Nucleus accumbens (tissue), 56 donors: ENCODE data around the gene WDR90.

ENCODE experiments used
- DNase-seq, 56 donors: peaks; one replicate each; lab custom pipeline; 2025; lab: John Stamatoyannopoulos, UW

The WDR90 gene

DNA sequence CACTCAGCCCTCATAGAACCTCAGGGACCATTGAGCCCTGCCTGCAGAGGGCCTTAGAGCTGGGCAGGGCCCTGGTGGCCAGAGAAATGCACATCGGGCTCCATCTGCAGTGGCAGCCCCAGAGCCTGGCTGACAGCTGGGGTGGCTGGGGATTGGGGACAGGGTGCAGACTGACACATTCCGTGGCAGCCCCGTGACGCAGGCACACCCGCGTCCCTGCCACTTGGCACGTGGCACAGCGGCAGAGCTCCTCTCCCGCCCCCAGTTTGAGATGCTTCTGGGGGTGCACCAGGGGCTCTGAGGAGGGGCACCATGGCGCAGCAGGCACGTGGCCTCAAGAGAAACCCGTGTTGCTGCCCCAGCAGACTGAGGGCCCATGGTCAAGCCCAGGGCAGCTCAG lies 54.2 kb downstream of the WDR90 start:
- DNase-seq: peak in 32 of 56 donors; percentile 6 to 80 (median 50)

GRCh38 chr16:704047-704446 lies 54.9 kb downstream of the WDR90 start:
- DNase-seq: no peak

DNA sequence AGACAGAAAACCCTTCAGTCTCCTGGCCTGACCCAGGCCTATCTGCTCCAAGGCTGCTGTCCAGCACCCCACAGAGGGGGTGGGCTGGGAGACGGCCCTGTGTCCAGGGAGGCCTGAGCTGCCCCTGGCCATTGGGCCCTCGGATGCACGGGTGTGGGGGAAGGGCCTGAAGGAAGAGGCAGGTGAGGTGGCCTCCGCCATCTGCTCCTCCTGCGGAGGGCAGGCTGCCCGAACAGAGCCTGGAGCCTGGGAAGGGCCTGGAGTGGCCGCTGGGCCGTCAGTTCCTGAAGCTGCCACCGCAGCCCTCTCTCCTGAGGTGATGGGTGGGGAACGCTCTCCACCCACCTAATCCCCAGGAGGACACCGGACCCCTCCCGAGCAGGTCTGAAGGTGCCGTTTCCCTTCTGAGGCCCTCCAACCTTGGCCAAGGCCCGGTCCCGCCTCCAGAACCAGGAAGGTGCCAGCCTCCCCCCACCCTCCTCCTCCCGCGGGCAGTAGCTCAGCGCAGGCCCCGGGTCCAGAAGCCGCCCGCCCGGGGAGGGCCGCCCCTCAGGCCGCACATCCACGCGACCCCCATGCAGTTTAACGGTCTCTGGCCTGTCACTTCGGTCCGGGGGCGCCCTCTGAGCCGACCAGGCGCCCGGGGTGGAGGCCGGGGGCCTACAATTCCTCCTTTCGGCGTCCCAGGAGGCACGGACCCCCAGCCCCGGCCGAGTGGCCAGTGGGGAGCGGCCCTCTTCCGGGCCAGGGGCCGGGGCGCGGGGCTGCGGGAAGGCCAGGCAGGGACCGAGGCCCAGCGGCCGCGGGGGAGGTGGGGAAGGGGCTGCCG lies 55.6 kb downstream of the WDR90 start:
- peak in 1 of 56 donors; percentile 14 for DNase-seq

DNA sequence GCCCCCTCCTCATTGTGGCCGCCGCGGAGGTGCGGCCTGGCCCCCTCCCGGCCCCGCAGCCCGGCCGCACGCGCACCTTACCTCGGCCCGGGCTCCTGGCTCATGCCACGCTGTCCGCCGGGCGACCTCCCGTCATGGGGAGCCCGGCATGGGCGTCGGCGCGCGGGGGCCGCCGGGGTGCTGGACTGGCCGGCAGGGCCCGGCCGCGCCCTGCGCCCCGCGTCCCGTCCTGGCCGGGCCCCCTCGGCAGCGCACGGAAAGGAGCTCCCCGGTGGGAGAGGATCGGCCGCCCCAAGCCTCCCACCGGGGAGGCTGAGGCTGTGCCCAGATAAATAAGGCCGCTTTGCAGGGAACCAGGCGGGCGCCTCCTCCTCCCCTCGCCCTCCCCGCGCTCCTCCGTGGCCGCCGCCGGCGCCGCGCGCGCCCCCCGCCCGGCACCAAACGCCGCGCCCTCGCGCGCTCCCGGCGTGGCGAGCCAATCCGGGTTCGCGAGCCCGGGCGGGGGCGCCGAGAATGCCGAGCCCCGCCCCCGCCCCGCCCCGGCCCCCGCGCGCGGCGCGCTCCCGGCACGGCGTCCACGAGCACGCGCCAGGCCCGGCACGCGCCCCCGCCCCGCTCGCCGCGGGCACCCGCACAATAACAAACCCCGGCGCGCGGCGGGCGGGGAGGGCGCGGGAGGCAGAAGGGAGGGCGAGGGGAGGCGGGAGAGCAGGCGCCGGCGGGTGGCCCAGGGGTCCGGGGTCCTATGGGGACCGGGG lies 56.4 kb downstream of the WDR90 start, which contains the start of gene FBXL16:
FBXL16 (minus strand) TSS at position 371 of the 758 bp plus-strand sequence. CDS start 8,396 bp downstream, outside the sequence.
- peak in 41 of 56 donors; percentile 19 to 85 (median 51) for DNase-seq

GRCh38 chr16:706189-707061 lies 57.3 kb downstream of the WDR90 start:
- peak in 9 of 56 donors; percentile 21 to 58 (median 34) for DNase-seq

GRCh38 chr16:707062-707538 lies 57.9 kb downstream of the WDR90 start:
- DNase-seq: no peak

DNA sequence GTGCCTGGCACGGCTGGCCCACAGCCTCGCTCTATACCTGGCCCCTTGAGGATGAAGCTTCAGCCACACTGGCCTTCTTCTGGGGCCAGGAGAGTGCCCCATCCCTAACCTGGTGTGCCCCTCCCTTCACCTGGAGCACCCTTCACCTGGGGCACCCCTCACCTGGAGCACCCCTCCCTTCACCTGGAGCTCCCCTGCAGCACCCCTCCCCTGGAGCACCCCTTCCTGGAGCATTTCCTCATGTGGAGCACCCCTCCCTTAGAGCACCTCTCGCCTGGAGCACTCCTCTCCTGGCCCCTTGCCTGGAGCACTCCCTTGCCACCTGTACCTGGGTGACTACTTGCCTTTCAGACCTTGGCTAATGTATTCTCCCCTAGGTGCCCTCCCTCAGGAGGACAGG lies 58.9 kb downstream of the WDR90 start:
- DNase-seq: no peak

GRCh38 chr16:708959-709358 lies 59.8 kb downstream of the WDR90 start:
- DNase-seq: no peak

GRCh38 chr16:709566-710499 lies 60.7 kb downstream of the WDR90 start:
- DNase-seq: peak in 54 of 56 donors; percentile 14 to 94 (median 74)

- DNase-seq: no peak
Observed at GRCh38 chr16:710500-711075, 61.4 kb downstream of the WDR90 start.

DNA sequence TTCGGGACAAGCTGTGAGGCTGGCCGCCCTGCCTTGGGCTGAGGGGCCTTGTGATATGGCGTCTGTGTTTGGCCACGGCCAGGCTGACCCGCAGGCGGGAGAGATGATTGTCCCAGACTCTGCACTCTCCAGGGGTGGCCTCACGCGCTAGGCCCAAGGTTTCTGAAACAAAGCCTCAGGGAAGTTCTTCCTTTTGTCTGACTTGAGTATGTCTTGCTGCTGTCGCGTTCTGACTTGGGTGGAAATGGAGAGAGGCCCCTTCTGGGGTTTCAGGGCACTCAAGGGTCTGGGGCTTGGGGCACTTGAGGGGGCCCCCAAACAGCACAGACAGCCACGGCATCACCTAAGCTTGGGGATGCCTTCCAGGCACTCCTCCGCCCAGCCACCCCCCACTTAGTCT lies 61.9 kb downstream of the WDR90 start:
- DNase-seq: no peak

GRCh38 chr16:711548-712320 lies 62.6 kb downstream of the WDR90 start:
- peak in 48 of 56 donors; percentile 25 to 82 (median 56) for DNase-seq

- peak in 1 of 56 donors; percentile 18 for DNase-seq
Observed at GRCh38 chr16:712740-713250, 63.6 kb downstream of the WDR90 start.

DNA sequence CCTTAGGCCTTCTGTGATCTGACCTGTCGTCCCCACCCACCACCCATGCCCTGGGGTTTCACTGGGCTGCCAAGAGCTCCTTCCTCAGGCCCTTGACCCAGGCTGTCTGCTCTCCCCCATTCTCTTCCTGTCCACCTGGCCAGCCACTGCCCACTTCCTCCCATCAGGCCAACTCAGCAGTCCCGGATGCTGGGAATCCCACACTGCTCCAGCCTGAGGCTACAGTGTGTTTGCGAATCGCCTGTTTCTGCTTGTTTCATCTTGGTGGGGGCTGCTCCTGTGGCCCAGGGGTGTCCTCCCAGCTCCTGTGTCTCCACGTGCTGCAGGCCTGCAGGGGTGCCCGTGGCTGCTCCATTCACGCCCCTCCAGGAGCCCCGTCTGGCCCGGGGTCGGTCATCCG lies 64.9 kb downstream of the WDR90 start:
- no peak for DNase-seq

GRCh38 chr16:714558-715476 lies 65.7 kb downstream of the WDR90 start, which contains the start of gene METRN:
Gene METRN (plus strand): TSS chr16:715118. CDS start chr16:715290, 172 bp downstream.
- peak in 54 of 56 donors; percentile 47 to 94 (median 81) for DNase-seq

GRCh38 chr16:715477-716199 lies 66.5 kb downstream of the WDR90 start:
- DNase-seq: peak in 8 of 56 donors; percentile 36 to 61 (median 50)
